ENCODE measurements around the gene GHRL.

GHRL gene

DNA sequence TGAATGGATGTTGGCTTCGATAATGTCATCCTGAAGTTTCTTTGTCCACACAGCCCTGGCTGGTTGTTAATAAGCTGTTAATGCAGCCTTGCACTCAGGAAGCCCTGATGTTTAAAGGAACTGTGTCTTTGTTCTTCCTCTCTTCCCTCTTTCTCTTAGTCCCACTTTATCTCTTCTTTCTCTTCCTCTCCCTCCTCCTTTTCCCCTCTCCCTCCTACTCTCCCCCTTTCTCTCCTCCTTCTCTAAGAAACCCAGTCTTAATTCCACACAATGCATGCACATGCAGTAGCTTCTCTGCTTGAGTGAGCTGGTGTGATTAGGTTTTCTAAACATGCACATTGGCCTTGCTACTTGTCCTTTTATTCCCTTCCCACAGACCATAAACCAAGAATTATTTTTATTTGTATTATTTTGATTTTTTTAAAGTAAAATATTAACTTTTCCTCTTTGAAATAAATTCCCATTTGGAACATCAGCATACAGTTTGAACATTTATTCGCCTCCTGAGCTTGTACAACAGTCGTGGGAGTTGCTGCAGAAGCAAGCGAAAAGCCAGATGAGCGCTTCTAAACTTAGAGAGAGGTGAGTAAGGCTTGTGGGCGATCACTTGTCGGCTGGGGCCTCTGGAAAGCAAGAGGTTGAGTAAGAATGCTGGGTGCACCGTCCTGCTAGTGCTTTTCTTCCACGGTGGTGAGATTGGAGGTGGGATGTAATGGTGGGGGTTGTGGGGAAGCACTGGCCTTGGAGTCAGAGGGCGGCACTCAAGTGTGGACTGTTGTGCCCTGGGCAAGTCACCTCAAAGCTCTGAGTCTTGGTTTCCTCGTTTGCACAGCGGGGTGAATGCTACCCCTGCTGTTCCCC, 7.2 kb downstream of the GHRL start:
- WGBS, result 93% methylated on average over 12 of the region's 12 CpGs
- Histone ChIP-seq H3K9me3 (ENCODE audit: insufficient read depth, low read depth, low read length) (no peaks in the 10 kb centered on the region), H3K27ac (ENCODE audit: low read depth, low read length) (no peak overlapping the region), H3K4me3 (ENCODE audit: low read length) (no peak overlapping the region), H3K4me1 (ENCODE audit: insufficient read depth, low read length) (peaks cover 17% of the 10 kb centered on the region), H3K9ac (ENCODE audit: low read depth, low read length) (no peak overlapping the region), H3K27me3 (ENCODE audit: insufficient read depth, low read length) (no peaks in the 10 kb centered on the region), H3K36me3 (ENCODE audit: insufficient read depth, low read length) (peaks cover 32% of the 10 kb centered on the region)

DNA sequence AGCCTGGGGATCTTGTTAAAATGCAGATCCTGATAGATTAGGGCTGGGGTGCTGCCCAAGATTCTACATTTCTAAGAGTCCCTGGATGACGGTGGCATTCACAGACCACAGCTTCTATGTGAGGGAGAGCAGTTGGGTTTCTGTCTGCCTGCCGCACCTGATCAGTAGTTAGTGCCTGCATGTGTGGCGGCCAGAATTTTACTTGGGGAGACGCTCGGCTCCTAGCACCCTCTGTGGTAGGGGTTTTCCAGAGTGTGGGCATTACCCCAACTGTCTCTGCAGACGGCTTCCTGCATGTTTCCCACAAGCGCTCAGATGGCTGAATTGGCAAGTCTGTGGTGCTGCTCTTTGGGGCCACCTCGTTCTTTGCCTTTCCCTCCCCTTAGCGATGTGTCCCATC, 8.3 kb downstream of the GHRL start:
- Histone ChIP-seq H3K9ac (ENCODE audit: low read depth, low read length) (no peak overlapping the region), H3K27ac (ENCODE audit: low read depth, low read length) (no peak overlapping the region), H3K4me1 (ENCODE audit: insufficient read depth, low read length) (peaks cover 13% of the 10 kb centered on the region), H3K36me3 (ENCODE audit: insufficient read depth, low read length) (peaks cover 42% of the 10 kb centered on the region), H3K9me3 (ENCODE audit: insufficient read depth, low read depth, low read length) (no peaks in the 10 kb centered on the region), H3K4me3 (ENCODE audit: low read length) (no peak overlapping the region), H3K27me3 (ENCODE audit: insufficient read depth, low read length) (no peaks in the 10 kb centered on the region)
- 94% methylated on average over 9 of the region's 9 CpGs for WGBS

DNA sequence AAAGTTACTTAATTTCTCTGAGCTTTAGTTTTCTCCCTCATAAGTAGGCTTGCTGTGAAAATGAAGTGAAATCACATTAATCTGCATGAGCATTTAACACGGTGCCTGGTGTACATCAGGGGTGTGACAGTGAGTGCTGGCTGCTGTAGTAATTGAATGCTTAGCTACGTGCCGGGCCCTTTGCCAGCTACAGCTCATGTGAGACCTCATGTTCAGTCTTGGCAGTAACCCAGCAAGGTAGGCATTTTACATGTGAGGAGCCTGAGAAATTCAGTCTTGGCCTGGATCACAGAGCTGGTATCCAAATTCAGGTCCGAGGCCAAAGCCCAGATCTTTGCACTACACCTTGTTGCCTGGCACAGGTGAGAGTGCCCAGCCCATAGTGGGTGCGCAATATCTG, 9.1 kb downstream of the GHRL start:
- no peak overlapping the region for H3K9ac ChIP-seq (ENCODE audit: low read depth, low read length)
- no peaks in the 10 kb centered on the region for H3K27me3 ChIP-seq (ENCODE audit: insufficient read depth, low read length)
- WGBS, result 95% methylated on average over 5 of the region's 5 CpGs
- no peak overlapping the region for H3K4me3 ChIP-seq (ENCODE audit: low read length)
- peaks cover 13% of the 10 kb centered on the region for H3K4me1 ChIP-seq (ENCODE audit: insufficient read depth, low read length)
- H3K36me3 ChIP-seq (ENCODE audit: insufficient read depth, low read length), result peaks cover 47% of the 10 kb centered on the region
- no peak overlapping the region for H3K27ac ChIP-seq (ENCODE audit: low read depth, low read length)
- no peaks in the 10 kb centered on the region for H3K9me3 ChIP-seq (ENCODE audit: insufficient read depth, low read depth, low read length)

DNA sequence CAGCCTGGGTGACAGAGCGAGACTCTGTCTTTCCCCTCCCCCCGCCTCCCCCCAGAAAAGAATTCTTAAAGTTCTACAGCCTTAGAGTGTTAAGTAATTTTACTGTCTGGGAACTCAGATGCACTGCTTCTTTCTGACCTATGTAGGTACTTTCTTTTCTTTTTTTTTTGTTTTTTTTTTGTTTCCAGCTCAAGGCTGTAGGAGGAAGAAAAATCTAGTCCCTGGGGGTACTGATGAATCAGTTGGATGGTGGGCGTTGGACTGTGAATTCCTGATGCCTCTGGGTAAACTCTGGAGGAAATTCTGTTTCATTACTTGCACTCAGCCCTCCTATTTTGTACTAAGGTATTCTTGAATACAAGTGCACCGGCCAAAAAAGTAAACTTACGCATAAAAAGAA, 10.8 kb downstream of the GHRL start:
- H3K4me1 ChIP-seq (ENCODE audit: insufficient read depth, low read length), result peaks cover 7% of the 10 kb centered on the region
- no peak overlapping the region for H3K27ac ChIP-seq (ENCODE audit: low read depth, low read length)
- no peak overlapping the region for H3K4me3 ChIP-seq (ENCODE audit: low read length)
- 95% methylated on average over 4 of the region's 5 CpGs for WGBS
- H3K9ac ChIP-seq (ENCODE audit: low read depth, low read length), result no peak overlapping the region
- H3K36me3 ChIP-seq (ENCODE audit: insufficient read depth, low read length), result peaks cover 60% of the 10 kb centered on the region
- H3K27me3 ChIP-seq (ENCODE audit: insufficient read depth, low read length), result no peaks in the 10 kb centered on the region
- no peaks in the 10 kb centered on the region for H3K9me3 ChIP-seq (ENCODE audit: insufficient read depth, low read depth, low read length)

DNA sequence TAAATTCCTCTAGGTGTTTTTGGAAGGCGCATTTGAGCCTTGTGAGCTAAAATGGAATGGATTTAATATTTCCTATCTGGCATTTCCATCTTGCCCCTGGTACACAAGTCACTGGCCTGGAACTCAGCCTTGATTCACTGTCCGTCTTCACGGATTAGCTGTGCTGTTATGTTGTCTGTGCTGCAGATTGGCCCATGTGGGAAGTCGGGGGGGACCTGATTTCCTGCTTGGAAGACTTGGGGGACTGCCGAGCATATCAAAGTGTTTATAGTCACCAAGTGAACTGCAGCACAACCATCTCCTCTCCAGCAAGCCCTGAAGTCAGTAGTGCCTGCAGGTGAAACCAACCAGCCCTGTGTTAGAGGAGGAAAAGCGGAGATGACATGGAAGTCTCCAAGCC, 12.2 kb downstream of the GHRL start:
- H3K27me3 ChIP-seq (ENCODE audit: insufficient read depth, low read length), result no peaks in the 10 kb centered on the region
- H3K27ac ChIP-seq (ENCODE audit: low read depth, low read length), result no peak overlapping the region
- H3K4me1 ChIP-seq (ENCODE audit: insufficient read depth, low read length), result no peaks in the 10 kb centered on the region; the same call in 1 of the 2 replicates
- no peak overlapping the region for H3K9ac ChIP-seq (ENCODE audit: low read depth, low read length)
- 94% methylated on average over 5 of the region's 6 CpGs for WGBS
- H3K36me3 ChIP-seq (ENCODE audit: insufficient read depth, low read length), result peaks cover 73% of the 10 kb centered on the region
- no peaks in the 10 kb centered on the region for H3K9me3 ChIP-seq (ENCODE audit: insufficient read depth, low read depth, low read length)
- no peak overlapping the region for H3K4me3 ChIP-seq (ENCODE audit: low read length)

DNA sequence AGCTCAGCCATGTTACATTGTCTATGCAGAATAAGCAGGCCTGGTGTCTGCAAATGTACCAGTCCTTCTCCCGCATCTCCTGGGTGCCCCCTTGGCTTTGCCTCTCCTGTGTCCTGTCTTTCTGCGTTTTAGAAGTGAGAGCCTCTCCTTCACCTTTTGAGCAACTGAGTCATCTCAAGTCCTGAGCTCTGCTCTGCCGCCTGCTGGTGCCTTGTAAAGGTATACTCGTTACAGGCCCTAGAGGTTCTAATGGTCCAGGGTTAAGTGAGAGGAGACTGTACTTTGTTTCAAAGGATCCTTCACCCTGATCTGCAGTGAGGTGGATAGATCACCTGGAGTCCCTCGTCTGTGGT, 12.6 kb downstream of the GHRL start:
- H3K9ac ChIP-seq (ENCODE audit: low read depth, low read length), result no peak overlapping the region
- H3K36me3 ChIP-seq (ENCODE audit: insufficient read depth, low read length), result peaks cover 73% of the 10 kb centered on the region
- 94% methylated on average over 5 of the region's 5 CpGs for WGBS
- no peak overlapping the region for H3K4me3 ChIP-seq (ENCODE audit: low read length)
- H3K4me1 ChIP-seq (ENCODE audit: insufficient read depth, low read length), result no peaks in the 10 kb centered on the region; the same call in 1 of the 2 replicates
- H3K27ac ChIP-seq (ENCODE audit: low read depth, low read length), result no peak overlapping the region
- no peaks in the 10 kb centered on the region for H3K9me3 ChIP-seq (ENCODE audit: insufficient read depth, low read depth, low read length)
- no peaks in the 10 kb centered on the region for H3K27me3 ChIP-seq (ENCODE audit: insufficient read depth, low read length)

DNA sequence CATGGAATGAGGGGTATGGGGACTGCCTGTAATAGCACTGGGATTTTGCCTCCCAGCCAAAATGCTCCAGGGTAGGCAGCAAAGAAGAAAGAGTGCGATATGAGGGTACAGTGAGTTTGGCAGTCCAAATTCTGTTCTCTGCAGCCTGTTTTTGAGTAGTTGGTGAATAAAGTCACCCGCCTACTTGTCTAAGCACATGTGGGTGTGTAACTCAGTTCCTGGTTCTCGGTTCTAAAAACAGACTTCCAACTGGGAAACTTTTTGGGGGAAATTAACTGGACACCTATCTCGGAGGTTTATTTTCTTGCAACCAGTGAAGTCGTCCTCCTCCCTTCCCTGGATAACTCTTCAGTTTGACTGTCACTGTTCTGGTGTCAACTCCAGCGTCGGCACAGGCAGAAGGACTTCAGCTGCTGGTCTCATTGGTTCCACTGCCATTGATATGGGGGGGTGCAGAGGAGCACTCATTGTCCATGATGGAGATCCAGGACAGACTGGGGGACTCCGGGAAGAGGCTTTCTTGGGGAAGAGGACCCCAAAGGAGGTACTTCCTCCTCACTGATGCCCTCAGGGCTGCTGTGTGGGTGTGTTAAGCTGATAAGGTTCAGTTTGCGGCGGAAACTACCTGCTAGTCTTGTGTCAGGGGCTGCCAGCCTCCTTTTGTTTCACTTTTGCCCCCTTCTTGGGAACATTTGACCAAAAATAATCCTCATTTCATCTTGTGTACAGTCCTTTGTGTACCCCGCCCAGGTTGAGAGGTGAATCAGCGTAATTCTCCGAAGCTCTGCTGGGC, 13.2 kb downstream of the GHRL start:
- no peak overlapping the region for H3K27ac ChIP-seq (ENCODE audit: low read depth, low read length)
- peaks cover 75% of the 10 kb centered on the region for H3K36me3 ChIP-seq (ENCODE audit: insufficient read depth, low read length)
- no peak overlapping the region for H3K9ac ChIP-seq (ENCODE audit: low read depth, low read length)
- no peaks in the 10 kb centered on the region for H3K9me3 ChIP-seq (ENCODE audit: insufficient read depth, low read depth, low read length)
- H3K4me1 ChIP-seq (ENCODE audit: insufficient read depth, low read length), result no peaks in the 10 kb centered on the region
- no peak overlapping the region for H3K4me3 ChIP-seq (ENCODE audit: low read length)
- no peaks in the 10 kb centered on the region for H3K27me3 ChIP-seq (ENCODE audit: insufficient read depth, low read length)
- 93% methylated on average over 13 of the region's 13 CpGs for WGBS

DNA sequence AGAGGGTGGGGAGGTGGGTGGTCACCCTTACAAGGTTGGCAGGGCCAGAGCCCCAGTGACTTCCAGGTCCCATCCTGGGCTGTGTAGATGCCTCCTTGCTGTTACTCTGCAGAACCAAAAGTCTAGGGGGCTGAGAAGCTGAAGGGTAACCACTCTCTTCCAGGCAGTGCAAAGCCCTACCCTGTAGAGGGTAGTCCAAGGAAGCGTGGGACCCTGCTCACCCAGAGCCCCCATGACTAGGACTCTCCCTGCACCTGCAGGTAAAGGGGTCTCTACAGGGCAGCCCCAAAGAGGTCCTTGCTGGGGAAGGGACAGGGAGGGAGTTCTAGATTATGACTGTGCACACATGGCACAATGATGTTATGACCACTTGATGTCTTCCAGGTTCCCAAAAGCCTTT, 14.2 kb downstream of the GHRL start:
- H3K4me3 ChIP-seq (ENCODE audit: low read length), result no peak overlapping the region
- no peak overlapping the region for H3K27ac ChIP-seq (ENCODE audit: low read depth, low read length)
- no peaks in the 10 kb centered on the region for H3K9me3 ChIP-seq (ENCODE audit: insufficient read depth, low read depth, low read length)
- no peak overlapping the region for H3K9ac ChIP-seq (ENCODE audit: low read depth, low read length)
- H3K36me3 ChIP-seq (ENCODE audit: insufficient read depth, low read length), result peaks cover 74% of the 10 kb centered on the region
- no peaks in the 10 kb centered on the region for H3K4me1 ChIP-seq (ENCODE audit: insufficient read depth, low read length)
- H3K27me3 ChIP-seq (ENCODE audit: insufficient read depth, low read length), result no peaks in the 10 kb centered on the region
- 94% methylated on average over 1 of the region's 1 CpG for WGBS

DNA sequence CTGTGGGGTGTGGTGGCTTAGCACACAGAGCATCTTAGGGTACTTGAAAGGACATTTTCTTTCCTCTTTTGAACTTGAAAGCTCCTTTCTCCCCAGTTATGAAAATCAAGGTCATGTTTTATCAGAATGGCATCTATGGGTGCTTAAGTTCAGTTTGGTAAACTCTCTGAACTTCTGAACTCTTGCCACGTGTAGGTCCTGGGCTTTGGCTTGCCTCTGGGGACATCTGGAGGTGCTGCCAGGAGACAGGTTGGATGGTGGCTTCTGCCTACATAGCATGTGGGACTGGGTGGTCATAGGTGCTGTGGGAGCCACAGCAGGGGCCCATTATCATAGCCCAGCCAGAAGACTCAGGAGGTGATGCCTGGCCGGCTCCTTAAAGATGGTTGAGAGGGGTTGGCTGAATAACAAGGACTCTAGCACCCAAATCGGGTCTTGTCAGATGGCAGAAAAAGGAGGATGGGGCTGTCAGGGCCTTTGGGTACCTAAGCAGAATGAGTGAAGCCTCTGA, 15.6 kb downstream of the GHRL start:
- Histone ChIP-seq H3K27ac (ENCODE audit: low read depth, low read length) (no peak overlapping the region), H3K4me3 (ENCODE audit: low read length) (no peak overlapping the region), H3K27me3 (ENCODE audit: insufficient read depth, low read length) (no peaks in the 10 kb centered on the region), H3K9me3 (ENCODE audit: insufficient read depth, low read depth, low read length) (no peaks in the 10 kb centered on the region), H3K9ac (ENCODE audit: low read depth, low read length) (no peak overlapping the region), H3K4me1 (ENCODE audit: insufficient read depth, low read length) (no peaks in the 10 kb centered on the region), H3K36me3 (ENCODE audit: insufficient read depth, low read length) (peaks cover 71% of the 10 kb centered on the region)
- WGBS, result 90% methylated on average over 3 of the region's 3 CpGs

DNA sequence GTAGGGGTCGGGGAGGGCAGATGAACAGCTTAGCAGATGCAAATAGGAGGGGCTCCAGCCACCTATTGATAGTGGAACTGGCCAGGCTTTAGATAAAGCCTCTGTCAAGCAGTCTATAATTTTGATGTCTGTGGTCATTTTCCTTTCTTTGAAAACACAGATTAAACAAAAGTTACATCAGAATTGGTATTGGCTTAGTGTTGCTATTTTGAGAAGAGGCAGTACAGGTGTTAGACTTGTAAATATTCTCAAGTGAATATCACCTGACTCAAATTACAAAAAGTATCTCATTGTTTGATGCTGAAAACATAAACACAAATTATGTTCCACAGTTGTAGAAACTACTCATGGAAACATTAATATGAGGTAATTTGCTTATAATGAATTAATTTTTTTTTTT, 18.1 kb downstream of the GHRL start:
- Histone ChIP-seq H3K9ac (ENCODE audit: low read depth, low read length) (no peak overlapping the region), H3K27ac (ENCODE audit: low read depth, low read length) (no peak overlapping the region), H3K36me3 (ENCODE audit: insufficient read depth, low read length) (peaks cover 74% of the 10 kb centered on the region), H3K4me1 (ENCODE audit: insufficient read depth, low read length) (no peaks in the 10 kb centered on the region), H3K4me3 (ENCODE audit: low read length) (no peak overlapping the region), H3K9me3 (ENCODE audit: insufficient read depth, low read depth, low read length) (no peaks in the 10 kb centered on the region), H3K27me3 (ENCODE audit: insufficient read depth, low read length) (no peaks in the 10 kb centered on the region)
- WGBS, result 58% methylated on average over 1 of the region's 1 CpG

DNA sequence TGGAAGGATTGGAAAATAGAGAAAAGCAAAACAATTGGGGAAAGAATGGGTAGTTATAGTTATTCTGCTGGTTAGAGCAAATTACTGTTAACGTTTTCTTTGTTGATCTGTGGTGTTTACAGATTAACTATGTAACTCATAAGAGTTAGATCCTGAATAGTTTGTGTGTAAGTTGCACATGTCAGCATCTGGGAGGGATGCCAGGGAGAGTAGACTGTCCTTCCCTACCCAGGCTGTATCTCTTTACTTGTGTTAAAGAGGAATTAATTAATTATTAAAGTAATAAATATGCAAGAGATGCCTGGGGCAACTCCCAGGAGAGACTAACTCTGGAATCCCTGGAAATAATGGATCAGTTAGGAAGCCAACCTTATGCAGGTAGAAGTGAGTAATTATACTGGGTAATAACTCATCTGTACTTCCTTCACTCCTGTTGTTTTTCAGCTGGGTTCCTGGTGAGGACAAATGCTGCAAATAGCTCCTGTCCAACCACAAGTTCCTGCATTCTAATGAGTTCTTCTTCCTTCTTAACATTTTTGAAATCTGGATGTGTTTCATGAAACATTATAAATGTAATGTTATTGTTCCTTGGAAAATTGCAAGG, 18.9 kb downstream of the GHRL start:
- Histone ChIP-seq H3K9ac (ENCODE audit: low read depth, low read length) (no peak overlapping the region), H3K27ac (ENCODE audit: low read depth, low read length) (no peak overlapping the region), H3K4me1 (ENCODE audit: insufficient read depth, low read length) (no peaks in the 10 kb centered on the region), H3K9me3 (ENCODE audit: insufficient read depth, low read depth, low read length) (no peaks in the 10 kb centered on the region), H3K4me3 (ENCODE audit: low read length) (no peak overlapping the region), H3K36me3 (ENCODE audit: insufficient read depth, low read length) (peaks cover 68% of the 10 kb centered on the region), H3K27me3 (ENCODE audit: insufficient read depth, low read length) (no peaks in the 10 kb centered on the region)
- 91% methylated on average over 1 of the region's 1 CpG for WGBS
